Small intestine (tissue), 7 donors: ENCODE results near the gene ADAM15. TPM values are rescaled to one million over a fixed set of nuclear protein-coding genes. Genes with fewer than 3 reads are reported as not detected.
A peak's percentile ranks its signal among the peaks of the same experiment; 100 is the strongest.

ENCODE experiments used
- DNase-seq, 2 donors: peaks; one replicate each; pipeline versions ENCODE4 v3.0.0 to v3.0.0-alpha.2; 2013
- FAIRE-seq: peaks from 2 replicates; lab custom pipeline; 2012; peaks lifted over from hg19 to GRCh38; lab: Jason Lieb, UNC
- H3K27ac ChIP-seq, 3 donors: one replicate each; pipeline ENCODE4 v1.5.1; 2013; ENCODE audit warnings: low read length in 2 of 3, mild to moderate bottlenecking in 2 of 3, control low read depth in 1 of 3, inconsistent platforms in 1 of 3, low read depth in 1 of 3, moderate library complexity in 1 of 3
- H3K27me3 ChIP-seq, 3 donors: one replicate each; pipeline ENCODE4 v1.6.1; 2013; ENCODE audit warnings: low read length in 3 of 3, inconsistent platforms in 1 of 3; ENCODE audit not compliant: control insufficient read depth in 3 of 3, insufficient read depth in 3 of 3
- H3K36me3 ChIP-seq, 3 donors: one replicate each; pipeline ENCODE4 v1.6.1; 2013; ENCODE audit warnings: low read length in 3 of 3, inconsistent platforms in 1 of 3, low read depth in 1 of 3, mild to moderate bottlenecking in 1 of 3, moderate library complexity in 1 of 3; ENCODE audit not compliant: control insufficient read depth in 3 of 3, insufficient read depth in 2 of 3
- H3K4me1 ChIP-seq, 3 donors: one replicate each; pipeline ENCODE4 v1.6.1; 2013; ENCODE audit warnings: low read length in 2 of 3, inconsistent platforms in 1 of 3, low read depth in 1 of 3, mild to moderate bottlenecking in 1 of 3, moderate library complexity in 1 of 3; ENCODE audit not compliant: control insufficient read depth in 3 of 3, insufficient read depth in 2 of 3
- H3K4me3 ChIP-seq, 3 donors: one replicate each; pipeline ENCODE4 v1.5.1; 2013; ENCODE audit warnings: low read length in 3 of 3, control low read depth in 1 of 3, inconsistent platforms in 1 of 3, low read depth in 1 of 3, mild to moderate bottlenecking in 1 of 3, moderate library complexity in 1 of 3
- H3K9me3 ChIP-seq, 2 donors: one replicate each; pipeline ENCODE4 v1.6.1; 2013; ENCODE audit warnings: low read depth in 1 of 2, low read length in 1 of 2; ENCODE audit not compliant: control insufficient read depth in 2 of 2, insufficient read depth in 1 of 2
- WGBS, 3 donors: extraction: QIAGEN DNeasy Blood & Tissue Kit; methylation state at CpG; one replicate each; pipeline ENCODE4 v1.1.7; 2013; 5-methylcytosine and 5-hydroxymethylcytosine counted together
- polyA plus RNA-seq, 4 donors: library from polyadenylated mRNA; stranded (reverse) in 3 of 4; unstranded in 1 of 4; fragments of 200-250 nt in 3 of 4; fragments of 120-200 nt in 1 of 4; gene quantifications; one replicate each; pipeline versions ENCODE4 v1.2.1 to v1.2.3, GENCODE V29; 2013
- donor health status: healthy with polysubstance abuse.
- donor health status: control.
- donor health status: control.
- donor health status: Bipolar disorder and iron deficiency.
- donor health status: healthy.

Gene ADAM15
- polyA plus RNA-seq, 4 donors = 24.9 to 206 (median 147) TPM

GRCh38 chr1:155107309-155108264 is 56.5 kb downstream of the ADAM15 start:
- FAIRE-seq = no peak
- no peaks in the 10 kb centered on the region for H3K36me3 ChIP-seq
- H3K4me3 ChIP-seq = no peak overlapping the region
- H3K9me3 ChIP-seq = no peaks in the 10 kb centered on the region
- no peaks in the 10 kb centered on the region for H3K27me3 ChIP-seq
- 55 to 64% (median 56%) methylated on average over 12 of the region's 12 CpGs for WGBS, 3 donors
- DNase-seq = peak; percentile 89 to 91
- peaks cover 3 to 39% (median 7%) of the 10 kb centered on the region in 3 donors for H3K4me1 ChIP-seq
- peak overlapping the region; percentile 36 to 96 (median 82) for H3K27ac ChIP-seq

DNA sequence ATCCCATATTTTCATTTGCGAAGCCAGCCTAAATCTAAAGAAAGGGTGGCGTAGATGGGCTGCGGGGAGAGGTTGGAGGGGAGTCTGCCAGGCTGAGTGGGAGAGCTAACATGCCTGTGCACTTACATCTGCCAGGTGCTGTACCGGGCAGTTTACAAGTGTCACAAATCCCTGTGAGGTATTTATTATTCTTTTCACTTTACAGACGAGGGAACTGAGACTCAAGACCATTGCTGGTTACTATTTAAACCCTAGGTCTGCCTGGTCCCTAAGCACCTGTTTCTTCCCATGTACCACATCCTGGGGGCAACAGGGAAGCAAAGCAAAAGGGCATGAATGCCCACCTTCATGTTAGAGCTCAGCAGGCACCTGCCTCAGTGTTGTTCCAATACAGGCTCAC is 57.2 kb downstream of the ADAM15 start:
- WGBS, 3 donors = 67 to 76% (median 74%) methylated on average over 5 of the region's 5 CpGs
- peaks cover 3 to 37% (median 7%) of the 10 kb centered on the region in 3 donors for H3K4me1 ChIP-seq
- no peaks in the 10 kb centered on the region for H3K27me3 ChIP-seq
- no peaks in the 10 kb centered on the region for H3K9me3 ChIP-seq
- DNase-seq (peak in 1 of 2 donors; percentile 37), FAIRE-seq (no peak)
- H3K27ac ChIP-seq = peak overlapping the region in 2 of 3 donors; percentile 82 to 96
- no peaks in the 10 kb centered on the region for H3K36me3 ChIP-seq
- H3K4me3 ChIP-seq = no peak overlapping the region

DNA sequence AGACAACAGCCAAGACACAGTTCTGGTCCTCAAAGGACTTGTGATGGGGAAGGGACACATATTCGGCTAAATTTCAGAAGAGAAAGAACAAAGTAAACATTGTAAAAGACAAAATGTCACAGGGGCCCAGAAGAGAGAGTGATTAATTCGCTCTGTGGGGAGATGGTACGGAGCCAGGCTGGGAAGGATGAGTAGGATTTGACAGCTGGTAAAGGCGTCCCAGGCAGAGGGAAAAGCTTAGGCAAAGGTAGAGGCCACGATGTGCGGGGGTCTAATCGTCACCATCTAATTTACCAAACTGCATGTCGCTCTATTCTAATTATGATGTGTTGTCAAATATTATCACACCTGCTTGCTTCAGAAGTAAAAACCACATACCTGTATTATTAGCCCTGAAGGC is 59.3 kb downstream of the ADAM15 start:
- Histone ChIP-seq H3K4me1 (peaks cover 0 to 33% (median 4%) of the 10 kb centered on the region in 3 donors), H3K27ac (no peak overlapping the region), H3K9me3 (no peaks in the 10 kb centered on the region), H3K27me3 (no peaks in the 10 kb centered on the region), H3K36me3 (no peaks in the 10 kb centered on the region), H3K4me3 (no peak overlapping the region)
- FAIRE-seq (no peak), DNase-seq (no peak)
- 83 to 95% (median 92%) methylated on average over 8 of the region's 8 CpGs for WGBS, 3 donors

DNA sequence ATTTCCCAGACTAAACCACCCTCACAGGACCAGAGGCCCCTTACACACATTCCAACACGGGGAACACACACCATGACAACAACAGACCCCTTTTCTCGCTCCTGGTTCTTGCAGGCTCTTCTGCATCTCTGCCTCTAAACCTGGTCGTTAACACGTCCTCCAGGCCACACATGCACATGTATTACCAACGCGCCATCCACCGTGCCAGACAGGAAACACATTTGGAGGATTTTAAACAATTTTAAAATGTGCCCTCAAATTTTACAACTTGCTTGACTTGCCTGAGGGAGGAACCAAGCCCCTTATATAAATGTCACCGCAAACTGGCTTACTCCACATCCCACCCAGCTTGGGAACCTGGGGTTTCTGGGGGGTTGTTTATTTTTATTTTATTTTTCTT is 59.7 kb downstream of the ADAM15 start:
- Histone ChIP-seq H3K4me1 (peaks cover 0 to 29% (median 4%) of the 10 kb centered on the region in 3 donors), H3K27me3 (no peaks in the 10 kb centered on the region), H3K4me3 (no peak overlapping the region), H3K27ac (no peak overlapping the region), H3K9me3 (no peaks in the 10 kb centered on the region), H3K36me3 (no peaks in the 10 kb centered on the region)
- FAIRE-seq = no peak
- DNase-seq = no peak
- WGBS, 3 donors = 65 to 86% (median 74%) methylated on average over 8 of the region's 8 CpGs

Other genes with a start within 250 kb of the ADAM15 start
- gene KCNN3, start 181.0 kb upstream of the ADAM15 start, polyA plus RNA-seq = 1 to 10 TPM in 2 of 4 donors, under 1 TPM in 2; 0.27 to 1.6 (median 0.94) TPM
- gene PMVK, start 114.6 kb upstream of the ADAM15 start, polyA plus RNA-seq = 100 to 1,000 TPM in 1 of 4 donors, 10 to 100 TPM in 3; 44.8 to 120 (median 76.0) TPM
- gene PBXIP1, start 95.2 kb upstream of the ADAM15 start, polyA plus RNA-seq = 10 to 100 TPM; 31.9 to 97.8 (median 37.8) TPM
- gene PYGO2, start 89.5 kb upstream of the ADAM15 start, polyA plus RNA-seq = 10 to 100 TPM; 22.1 to 34.7 (median 24.8) TPM
- gene SHC1, start 80.6 kb upstream of the ADAM15 start, polyA plus RNA-seq = 10 to 100 TPM; 59.7 to 84.8 (median 66.7) TPM
- 100 to 1,000 TPM in 1 of 4 donors, 10 to 100 TPM in 3; 63.7 to 117 (median 75.6) TPM for gene CKS1B, start 76.6 kb upstream of the ADAM15 start, polyA plus RNA-seq
- 10 to 100 TPM; 25.1 to 51.4 (median 34.4) TPM for gene FLAD1, start 68.0 kb upstream of the ADAM15 start, polyA plus RNA-seq
- gene LENEP, start 57.7 kb upstream of the ADAM15 start, polyA plus RNA-seq = under 1 TPM in 1 of 4 donors, not detected in 3; 0.64 TPM
- 100 to 1,000 TPM in 2 of 4 donors, 10 to 100 TPM in 2; 51.5 to 222 (median 115) TPM for gene ZBTB7B, start 48.5 kb upstream of the ADAM15 start, polyA plus RNA-seq
- gene DCST2, start 17.5 kb upstream of the ADAM15 start, polyA plus RNA-seq = 10 to 100 TPM in 2 of 4 donors, 1 to 10 TPM in 2; 1.9 to 27.1 (median 10.6) TPM
- under 1 TPM in 2 of 4 donors, not detected in 2; 0.10 to 0.56 TPM for gene DCST1, start 17.5 kb upstream of the ADAM15 start, polyA plus RNA-seq
- gene EFNA4, start 12.4 kb downstream of the ADAM15 start, polyA plus RNA-seq = 10 to 100 TPM; 16.8 to 41.3 (median 17.4) TPM
- 1 to 10 TPM; 2.0 to 7.0 (median 5.4) TPM for gene EFNA3, start 27.5 kb downstream of the ADAM15 start, polyA plus RNA-seq
- gene EFNA1, start 76.6 kb downstream of the ADAM15 start, polyA plus RNA-seq = 100 to 1,000 TPM in 3 of 4 donors, 10 to 100 TPM in 1; 50.6 to 166 (median 145) TPM
- gene SLC50A1, start 84.5 kb downstream of the ADAM15 start, polyA plus RNA-seq = 10 to 100 TPM; 44.6 to 99.5 (median 61.9) TPM
- 100 to 1,000 TPM in 3 of 4 donors, 10 to 100 TPM in 1; 68.5 to 306 (median 238) TPM for gene DPM3, start 89.2 kb downstream of the ADAM15 start, polyA plus RNA-seq
- gene KRTCAP2, start 122.0 kb downstream of the ADAM15 start, polyA plus RNA-seq = 100 to 1,000 TPM; 144 to 286 (median 201) TPM
- under 1 TPM in 3 of 4 donors, not detected in 1; 0.27 to 0.64 (median 0.57) TPM for gene TRIM46, start 122.5 kb downstream of the ADAM15 start, polyA plus RNA-seq
- gene THBS3, start 156.6 kb downstream of the ADAM15 start, polyA plus RNA-seq = 10 to 100 TPM; 11.3 to 24.9 (median 14.8) TPM
- 10 to 100 TPM; 40.0 to 72.2 (median 49.4) TPM for gene MTX1, start 157.4 kb downstream of the ADAM15 start, polyA plus RNA-seq
- gene ENTREP3, start 204.2 kb downstream of the ADAM15 start, polyA plus RNA-seq = 10 to 100 TPM; 14.3 to 21.3 (median 16.8) TPM
- 10 to 100 TPM; 32.7 to 61.8 (median 53.8) TPM for gene SCAMP3, start 211.0 kb downstream of the ADAM15 start, polyA plus RNA-seq
- gene CLK2, start 222.2 kb downstream of the ADAM15 start, polyA plus RNA-seq = 10 to 100 TPM; 27.0 to 66.9 (median 37.7) TPM
- 10 to 100 TPM in 2 of 4 donors, 1 to 10 TPM in 2; 4.0 to 15.0 (median 8.1) TPM for gene HCN3, start 226.1 kb downstream of the ADAM15 start, polyA plus RNA-seq